Measurements from ENCODE around the gene CPEB4.

- TF ChIP-seq EZH2phosphoT487 (IDR thresholded peaks at IDR 0.05; ENCODE audit: insufficient read depth, low read depth) = no peak
- no peak for TF ChIP-seq EZH2 (IDR thresholded peaks at IDR 0.05; ENCODE audit: insufficient read depth, poor library complexity, severe bottlenecking)
Observed at GRCh38 chr5:173864126-173865050, 23.8 kb upstream of the CPEB4 start.

All from GM23248 (cell line).